Activated CD4-positive, CD25-positive, alpha-beta regulatory T cell treated with anti-CD3 and anti-CD28 coated beads, Interleukin-2, amount 50 U/mL, for 72 hours (primary cell): ENCODE measurements around the gene PHF2.
A peak's percentile ranks its signal among the peaks of the same experiment; 100 is the strongest.

Experiments used
- DNase-seq: peaks from one replicate; pipeline ENCODE4 v3.0.0; 2021

Gene PHF2

DNA sequence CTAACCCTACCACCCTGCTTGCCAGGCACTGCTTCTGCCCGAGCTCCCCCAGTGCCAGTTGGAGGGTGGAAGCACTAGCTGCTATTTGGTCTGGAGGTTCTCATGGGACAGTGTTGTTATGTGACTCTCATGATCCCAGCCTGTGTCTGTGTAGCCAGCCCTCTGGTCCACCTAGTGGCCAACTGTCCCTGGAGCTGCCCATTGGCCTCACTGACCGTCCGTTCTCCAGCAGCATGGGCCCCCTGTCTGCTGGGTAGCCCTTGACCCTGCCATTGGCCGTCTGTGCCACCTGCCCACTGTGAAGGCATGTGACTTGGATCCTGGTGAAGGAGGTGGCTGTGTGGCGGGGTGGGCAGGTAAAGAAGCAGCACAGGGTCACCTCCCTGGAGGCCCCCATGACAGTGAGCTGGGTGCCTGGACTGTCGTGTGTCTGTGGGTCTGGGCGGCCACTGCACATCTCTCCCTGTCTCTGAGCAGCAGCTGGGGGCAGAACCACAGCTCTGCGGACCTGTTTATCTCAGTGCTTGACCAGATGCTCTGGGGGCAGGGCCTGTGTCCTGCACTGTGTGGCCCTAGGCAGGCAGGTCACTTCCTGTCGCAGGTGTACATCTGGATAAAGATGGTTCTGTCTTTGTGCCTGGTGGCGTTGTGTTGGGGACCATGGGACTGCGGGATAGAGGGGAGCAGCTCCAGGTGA, 11.4 kb downstream of the PHF2 start:
- DNase-seq, result no peak

DNA sequence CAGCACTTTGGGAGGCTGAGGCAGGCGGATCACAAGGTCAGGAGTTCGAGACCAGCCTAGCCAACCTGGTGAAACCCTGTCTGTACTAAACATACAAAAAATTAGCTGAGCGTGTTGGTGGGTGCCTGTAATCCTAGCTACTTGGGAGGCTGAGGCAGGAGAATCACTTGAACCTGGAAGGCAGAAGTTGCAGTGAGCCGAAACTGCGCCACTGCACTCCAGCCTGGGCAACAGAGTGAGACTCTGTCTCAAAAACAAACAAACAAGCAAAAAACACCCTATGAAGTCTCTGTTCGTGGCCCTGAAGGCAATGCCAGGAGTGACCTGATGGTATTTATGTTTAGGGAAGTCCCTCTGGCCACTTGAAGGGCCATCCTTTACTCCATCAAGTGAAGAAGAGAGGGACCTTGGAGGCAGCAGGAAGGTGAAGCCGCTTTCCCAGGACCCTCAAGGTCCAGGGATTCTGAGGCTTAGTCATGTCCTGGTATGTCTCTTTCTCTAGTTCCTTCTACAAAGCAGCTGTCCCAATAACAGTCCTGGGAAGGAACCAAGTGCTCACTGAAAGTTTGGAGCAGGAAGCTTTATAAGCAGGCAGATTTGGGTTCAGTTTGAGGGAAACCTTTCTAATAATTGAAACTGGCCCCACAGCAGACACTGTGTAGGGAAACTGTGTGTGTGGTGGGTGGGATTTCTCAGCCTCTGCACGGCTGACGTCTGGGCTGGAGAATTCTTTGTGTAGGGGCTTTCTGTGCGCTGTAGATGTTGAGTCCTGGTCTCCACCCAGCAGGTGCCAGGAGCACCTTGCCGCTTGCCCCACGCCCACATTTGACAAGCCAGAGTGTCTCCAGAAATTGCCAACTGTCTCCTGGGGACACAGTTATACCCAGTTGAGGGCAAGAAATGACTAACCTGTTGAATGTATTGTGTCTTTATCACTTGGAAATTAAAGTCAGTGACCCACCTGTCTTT, 12.5 kb downstream of the PHF2 start:
- no peak for DNase-seq

DNA sequence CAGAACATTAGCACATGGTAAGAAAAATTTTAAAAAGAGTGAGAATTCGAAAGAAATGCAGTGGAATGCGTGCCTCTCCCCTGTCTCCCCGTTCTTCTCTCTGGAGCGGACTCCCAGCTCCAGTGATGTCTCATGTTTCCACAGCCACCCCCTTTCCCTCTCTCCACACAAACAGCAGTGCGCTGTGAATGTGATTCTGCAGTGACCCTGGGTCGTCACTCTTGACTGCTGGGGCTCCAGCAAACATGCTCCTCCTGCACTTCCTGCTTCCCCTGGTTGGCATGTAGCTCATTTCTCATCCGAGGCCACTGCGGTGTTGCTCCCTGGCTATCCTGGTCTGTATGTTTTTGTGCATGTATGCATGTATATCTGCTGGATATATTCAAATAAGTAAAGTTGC, 13.3 kb downstream of the PHF2 start:
- DNase-seq, result no peak

DNA sequence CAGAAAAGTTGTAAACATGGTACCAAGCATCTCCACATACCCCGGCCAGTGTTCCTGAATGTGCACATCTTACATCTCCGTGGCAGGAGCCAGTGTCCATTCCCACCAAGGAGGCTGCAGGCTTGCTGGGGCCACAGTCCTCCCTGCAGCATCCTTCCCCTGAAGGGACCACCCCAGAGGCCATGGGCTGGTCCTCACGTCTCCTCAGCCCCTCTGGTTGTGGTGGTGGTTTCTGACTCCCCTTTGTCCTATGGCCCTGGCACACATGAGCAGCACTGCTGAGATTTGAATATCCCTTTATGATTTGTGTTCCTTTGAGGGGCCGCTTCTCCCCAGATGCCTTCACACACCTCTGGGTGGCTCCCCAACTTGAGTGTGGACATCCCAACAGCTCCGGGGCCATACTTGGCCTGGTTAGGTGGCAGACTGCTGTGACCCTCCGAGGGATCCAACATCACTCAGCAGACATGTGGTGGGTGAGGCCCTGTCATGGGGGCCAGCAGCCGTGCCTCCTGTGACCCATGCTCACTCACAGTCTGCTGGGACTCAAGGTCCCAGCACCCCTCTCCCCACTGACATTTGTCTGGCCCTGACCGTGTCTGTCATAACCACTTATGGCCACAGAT, 14.3 kb downstream of the PHF2 start:
- DNase-seq, result no peak

DNA sequence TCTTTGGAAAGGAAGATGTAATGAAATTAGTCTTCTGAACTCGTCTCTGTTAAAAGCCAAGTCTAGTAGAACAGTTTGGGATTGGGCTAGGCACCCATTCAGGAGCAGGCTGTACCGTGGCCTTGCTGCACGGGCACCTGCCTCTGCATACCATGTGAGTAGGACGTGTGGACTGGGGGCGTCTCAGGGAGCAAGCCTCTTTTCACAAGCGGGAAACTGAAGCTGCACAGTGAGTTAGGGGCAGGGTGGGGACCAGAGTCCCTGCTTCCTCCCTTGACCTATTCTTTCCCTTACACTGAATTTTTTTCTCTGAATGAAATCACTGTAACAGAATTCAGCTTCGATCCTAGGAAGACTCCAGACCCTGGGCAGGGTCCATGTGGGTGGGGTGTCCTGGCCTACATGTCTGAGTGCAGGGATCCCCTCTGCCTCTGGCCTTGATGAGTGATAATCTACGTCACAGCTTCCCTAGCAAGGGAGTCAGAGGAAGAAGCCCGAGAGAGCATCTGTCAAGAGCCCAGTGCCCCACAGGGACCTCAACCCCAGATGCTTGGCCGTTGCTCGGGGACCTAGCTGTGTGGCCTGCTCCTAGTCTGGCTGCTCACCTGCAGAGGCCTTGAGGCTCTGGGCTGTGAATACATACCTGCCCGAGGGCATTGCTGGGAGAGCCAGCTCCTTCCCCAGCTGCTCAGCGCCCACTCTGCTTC, 15.1 kb downstream of the PHF2 start:
- no peak for DNase-seq

DNA sequence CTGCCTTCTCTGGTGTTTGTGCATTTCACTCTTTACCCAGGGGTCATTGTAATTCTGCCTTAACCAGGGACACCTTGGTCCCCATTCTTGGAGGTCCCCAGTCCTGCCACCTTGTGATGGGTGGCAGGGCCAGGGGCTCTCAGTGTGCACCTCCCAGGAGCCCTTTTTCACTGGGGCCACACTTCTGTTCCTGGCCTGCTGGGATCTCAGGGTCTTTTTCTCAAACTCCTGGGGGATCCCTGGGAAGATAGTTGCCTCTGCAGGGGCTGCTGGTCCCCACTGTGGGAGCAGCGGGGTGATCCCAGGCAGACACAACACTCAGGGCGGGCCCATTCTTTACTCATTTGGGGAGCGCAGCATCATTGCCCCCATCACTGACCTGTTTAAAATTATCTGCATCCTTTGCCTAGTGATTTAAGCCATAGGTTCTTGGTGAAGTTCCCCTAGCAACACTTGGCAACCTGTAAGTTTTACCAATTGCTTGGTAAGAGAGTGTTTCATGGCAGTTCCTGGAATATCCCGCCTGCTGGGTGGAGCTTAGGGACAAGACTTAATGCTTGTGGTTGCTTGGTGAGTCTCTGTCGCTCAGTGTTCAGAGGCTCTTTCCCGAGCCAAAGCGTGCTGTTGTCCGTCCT, 15.7 kb downstream of the PHF2 start:
- DNase-seq, result no peak

DNA sequence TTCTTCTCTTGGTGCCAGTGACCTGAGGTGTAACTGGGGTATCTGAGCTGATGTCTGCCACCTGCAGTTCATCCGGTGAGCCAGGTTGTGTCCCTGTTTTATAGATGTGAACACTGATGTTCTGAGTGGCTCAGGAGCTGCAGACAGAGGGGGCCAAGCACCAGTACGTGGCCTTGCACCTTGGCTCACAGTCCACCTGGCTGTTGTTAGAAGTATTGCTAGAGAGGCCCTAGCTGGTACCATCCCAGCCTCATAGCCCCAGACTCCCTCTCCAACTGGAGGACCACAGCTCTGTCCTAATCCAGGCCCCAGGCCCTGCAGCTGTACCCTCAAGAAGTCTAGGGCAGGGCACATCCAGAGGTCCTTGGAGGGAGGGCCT, 16.2 kb downstream of the PHF2 start:
- DNase-seq, result no peak

DNA sequence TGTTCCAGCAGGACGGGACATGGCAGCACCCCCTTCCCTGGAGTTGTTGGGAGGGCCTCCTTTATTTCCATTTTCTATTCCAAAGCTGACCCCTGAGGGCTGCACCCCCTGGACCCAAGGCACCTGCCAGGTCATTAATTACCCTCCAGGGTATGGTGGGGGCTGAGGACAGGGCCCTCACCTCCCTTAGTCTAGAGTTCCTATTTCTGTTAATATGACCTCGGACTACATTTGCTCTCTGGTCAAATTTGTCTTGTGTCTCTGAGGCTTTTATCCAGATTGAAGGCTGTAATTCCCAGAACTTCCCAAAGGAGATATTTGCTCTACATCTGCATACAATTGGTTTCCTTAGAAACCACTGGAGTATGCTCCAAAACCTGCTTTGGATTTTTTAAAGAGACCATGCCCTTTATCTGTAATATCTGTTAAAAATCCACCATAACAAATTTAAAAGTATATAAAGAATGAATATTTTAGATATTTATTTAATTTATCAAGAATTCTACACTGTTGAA, 16.8 kb downstream of the PHF2 start:
- no peak for DNase-seq

DNA sequence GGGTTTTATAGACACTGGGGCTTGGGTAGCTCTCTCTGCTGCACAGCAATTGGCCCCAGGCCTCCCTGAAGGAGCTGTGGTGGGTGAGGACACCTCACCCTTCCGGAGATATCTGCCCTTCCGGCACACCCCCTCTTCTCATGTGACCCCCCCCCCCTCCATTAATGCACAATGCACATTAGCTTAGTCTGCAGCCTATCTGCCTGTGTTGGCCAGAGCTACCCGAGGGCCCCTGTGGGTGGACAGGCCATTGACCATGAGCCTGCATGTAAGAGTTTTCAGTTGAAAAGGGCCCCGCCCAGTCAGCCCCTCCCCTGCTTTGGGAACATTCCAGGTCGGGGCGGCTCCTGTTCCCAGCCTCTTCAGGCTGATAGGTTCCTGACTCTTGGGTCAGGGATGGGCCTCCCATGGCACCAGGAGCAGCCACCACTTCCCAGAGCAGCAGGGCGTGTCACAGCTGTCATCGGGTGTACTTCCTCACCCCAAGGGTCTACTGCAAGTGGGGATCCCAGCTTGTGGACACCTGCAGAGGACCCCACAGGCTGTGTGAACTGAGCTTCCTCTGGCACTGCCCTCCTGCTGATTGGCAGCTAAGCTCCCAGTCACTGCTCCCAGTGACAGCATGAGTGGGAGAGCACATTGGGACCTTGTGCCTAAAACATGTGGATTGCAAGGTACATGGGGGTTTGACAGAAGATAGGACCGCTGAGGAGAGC, 17.8 kb downstream of the PHF2 start:
- peak; percentile 24 for DNase-seq

DNA sequence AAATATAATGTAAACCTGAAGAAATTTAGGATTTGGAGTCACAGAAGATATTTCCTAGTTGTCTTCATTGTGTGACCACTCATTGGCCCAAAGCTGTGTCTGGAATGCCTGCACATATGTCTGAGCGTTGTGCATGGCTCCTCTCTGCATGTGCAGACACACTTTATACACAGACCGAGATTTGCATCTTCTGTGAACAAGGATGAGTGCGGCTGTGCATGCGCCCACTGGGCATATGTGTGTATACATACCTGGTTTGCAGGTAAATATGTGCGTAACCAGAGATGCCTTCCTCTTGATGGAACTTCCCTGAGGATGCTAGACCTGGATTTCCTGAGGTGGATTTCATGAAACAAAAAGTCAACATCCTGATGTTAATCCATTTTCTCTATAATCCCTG, 19.1 kb downstream of the PHF2 start:
- DNase-seq, result peak; percentile 7

DNA sequence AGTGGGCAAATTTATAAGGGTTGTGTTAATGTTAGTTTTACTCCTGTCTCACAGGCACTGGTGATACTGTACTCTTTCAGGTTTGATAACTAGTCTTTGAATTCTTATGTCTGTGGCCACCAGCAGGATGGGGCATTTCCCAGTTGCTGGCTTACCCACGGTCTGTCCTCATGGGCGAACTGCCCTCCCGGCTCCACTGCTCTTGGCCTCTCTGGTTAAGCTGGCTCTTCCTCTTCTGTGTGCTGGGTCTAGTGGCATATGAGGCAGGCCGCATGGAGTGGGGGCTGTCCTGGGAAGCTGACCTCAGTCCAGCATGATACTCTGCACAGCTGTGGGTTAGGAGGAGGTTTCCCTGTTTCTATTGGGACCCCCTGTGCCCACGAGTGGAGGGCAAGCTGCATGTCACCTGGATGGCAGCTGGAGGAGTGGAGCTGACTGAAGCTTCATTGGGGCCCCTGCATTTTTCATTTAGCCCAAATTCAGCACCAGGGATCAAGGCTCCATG, 19.5 kb downstream of the PHF2 start:
- peak; percentile 12 for DNase-seq

DNA sequence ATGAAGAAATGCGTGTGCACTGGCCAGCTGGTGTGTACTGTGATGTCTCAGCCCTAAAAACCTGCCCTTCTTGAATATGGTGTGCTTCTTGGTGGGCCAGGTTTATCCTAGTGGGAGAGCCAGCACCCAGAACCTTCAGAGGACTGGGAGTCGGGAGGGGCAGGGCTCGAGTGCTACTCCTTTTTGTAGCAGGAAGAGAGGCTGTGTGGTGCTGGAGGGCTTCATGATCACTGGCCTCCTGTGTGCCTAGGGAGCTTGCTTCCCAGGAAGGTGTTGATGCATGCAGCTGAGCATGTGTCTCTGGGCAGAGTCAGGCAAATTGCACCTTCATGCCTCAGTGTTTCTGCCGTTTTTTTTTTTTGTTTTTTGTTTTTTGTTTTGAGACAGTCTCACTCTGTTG, 20.0 kb downstream of the PHF2 start:
- DNase-seq, result peak; percentile 18

DNA sequence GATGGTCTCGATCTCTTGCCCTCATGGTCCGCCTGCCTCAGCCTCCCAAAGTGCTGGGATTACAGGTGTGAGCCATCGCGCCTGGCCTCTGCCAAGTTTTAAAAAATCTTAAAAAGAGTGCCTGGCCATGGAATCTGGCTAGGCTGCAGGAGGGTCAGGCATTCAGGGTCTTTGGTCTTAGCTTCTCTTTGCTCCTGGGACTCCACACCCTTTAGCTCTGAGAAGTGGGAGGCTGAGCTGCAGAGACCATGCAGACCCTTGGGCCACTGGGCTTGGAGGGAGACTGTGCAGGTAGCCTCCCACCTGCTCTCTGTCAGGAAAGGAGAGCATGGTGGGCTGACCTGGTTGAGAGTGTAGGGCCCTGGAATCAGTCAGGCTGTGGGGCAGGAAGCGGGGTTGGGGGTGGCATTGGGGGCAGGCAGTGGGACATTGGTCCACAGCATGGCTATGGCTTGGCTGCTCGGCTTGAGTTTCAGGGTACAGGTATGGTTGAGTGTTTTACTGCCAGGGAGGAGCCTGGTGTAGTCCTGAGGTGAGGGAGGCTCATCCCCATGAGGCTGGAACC, 20.8 kb downstream of the PHF2 start:
- DNase-seq, result peak; percentile 14

DNA sequence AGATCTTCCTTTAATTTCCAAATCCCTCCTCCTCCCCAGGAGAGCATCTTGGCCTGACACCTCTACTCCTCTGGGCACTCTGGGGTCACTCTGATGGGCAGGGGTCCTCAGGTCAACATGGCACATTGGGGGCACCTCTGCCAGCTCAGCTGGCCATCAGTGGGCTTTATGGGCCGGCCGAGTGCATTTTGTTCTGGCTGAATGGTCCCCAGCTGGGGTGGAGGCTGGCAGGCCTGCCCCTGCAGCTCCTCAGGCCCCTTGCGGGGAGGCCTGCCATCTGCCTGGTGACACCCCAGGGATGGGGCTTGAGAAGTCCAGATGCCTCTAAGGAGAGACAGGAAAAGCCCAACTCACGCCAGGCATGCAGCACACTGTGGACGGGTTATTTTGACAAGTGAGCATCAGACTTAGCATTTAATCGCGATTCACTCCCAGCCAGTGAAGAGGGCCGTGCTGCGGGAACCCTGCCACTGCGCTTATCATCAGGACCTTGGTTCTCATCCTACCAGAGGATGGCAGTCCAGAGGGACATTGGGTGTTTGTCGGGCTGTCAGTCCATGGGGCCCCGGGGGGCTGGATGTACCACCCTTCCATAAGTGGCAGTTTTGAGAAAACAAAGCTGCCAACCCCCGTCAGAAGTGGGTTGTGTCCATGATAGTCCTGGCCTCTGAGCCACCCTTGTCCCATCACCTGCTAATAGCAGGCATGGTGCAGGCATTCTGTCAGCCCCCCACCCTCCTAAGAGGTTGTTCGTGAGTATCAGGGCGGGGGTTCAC, 21.7 kb downstream of the PHF2 start:
- peak; percentile 27 for DNase-seq

DNA sequence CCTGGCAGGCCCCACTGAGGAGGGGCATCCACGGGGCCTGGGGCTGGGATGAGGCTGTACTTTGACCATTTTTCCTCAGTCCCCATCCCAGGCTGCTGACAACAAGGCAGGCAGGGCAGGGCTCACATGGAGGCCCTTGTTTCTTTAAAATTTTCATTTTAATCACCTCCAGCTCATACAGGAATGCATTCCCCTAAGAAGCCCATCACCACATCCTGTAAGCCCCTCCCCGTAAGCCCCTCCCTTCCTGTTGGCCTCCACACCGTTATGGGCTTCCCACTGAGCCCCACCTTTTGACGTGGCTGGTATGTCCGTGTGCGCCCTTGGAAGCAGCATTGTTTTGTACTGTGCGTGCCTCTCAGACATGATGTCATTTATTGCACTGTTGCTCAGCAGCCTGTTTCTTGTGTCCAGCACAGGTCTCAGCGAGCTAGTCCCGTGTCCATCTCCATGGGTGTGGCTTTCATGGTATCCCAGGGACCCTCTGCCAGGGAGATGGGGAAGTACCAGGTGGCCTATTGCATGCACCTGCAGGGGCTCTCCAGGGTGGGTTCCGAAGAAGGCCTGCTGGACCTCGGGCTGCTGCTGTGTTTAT, 22.4 kb downstream of the PHF2 start:
- peak; percentile 24 for DNase-seq

DNA sequence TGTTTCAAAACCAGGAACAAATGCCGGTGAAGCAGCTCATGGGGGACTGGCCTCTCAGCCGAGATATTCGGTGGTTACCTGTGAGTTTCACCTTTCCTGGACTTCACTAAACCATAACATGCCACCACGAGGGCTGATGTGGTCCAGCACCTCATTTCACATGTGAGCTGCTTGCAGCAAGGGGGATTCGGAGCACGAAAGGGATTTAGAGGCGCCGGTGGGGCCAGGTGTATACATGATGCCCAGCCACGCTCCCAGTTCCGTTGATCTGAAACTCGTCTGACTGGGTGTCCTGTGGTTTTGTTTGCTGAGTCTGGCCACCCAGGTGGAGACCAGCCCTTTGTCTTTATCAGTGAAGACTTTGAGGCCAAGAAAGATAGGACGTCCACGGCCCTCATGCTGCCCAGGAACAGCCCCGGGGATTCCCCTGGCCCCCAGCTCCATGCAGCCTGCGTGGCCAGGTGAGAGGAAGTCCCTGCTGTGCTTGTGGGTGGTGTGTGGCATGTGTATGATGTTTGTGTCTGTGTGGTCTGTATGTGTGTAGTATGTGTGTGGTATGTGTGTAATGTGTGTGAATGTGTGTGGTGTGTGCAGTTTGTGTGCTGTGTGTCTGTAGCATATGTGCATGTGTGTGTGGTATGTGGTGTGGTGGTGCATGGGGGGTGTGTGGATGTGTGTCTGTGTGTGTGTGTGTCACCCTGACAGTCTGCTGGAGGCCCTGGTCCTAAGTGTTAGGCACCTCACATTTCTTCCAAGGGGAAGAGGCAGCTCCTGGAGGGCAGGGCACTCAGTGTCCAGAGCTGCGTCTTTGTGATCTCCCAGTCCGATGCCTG, 23.4 kb downstream of the PHF2 start:
- DNase-seq, result peak; percentile 28

DNA sequence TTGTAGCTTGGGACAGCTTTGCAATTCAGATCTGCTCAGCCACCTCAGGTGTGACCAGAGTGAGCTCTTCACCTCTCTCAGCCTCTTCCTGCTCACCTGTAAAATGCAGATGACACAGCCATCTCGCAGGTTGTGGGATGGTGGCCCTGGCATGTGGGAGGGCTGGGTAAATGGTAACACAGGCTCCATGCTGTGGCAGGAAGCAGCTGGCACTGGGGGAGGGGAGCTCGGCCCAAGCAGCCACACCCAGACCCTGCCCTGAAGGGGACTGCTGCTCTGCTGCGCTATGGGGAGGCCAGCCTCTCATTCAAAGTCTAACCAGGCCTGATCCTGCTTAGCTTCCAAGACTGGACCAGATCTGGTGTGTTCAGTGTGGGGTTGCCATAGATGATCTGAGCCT, 24.1 kb downstream of the PHF2 start:
- DNase-seq, result peak; percentile 28

DNA sequence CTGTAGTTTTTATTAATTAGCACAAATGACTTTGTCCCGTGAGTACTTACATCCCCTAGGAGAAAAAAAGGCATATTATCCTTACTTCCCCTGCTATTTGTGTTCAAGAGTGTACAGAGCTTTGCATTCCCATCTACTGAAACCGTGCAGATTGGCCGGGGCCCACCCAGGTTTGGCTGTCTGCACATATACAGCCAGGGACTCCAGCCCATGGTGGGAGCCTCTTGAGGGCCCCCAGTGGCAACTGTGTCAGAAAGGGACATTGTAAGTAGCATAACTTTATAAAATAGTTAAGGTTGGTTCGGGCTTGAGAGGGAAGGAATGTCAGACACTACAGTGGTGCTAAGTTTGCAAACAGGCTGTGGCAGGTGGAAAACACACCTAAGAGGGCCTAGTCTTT, 24.7 kb downstream of the PHF2 start:
- peak; percentile 13 for DNase-seq

DNA sequence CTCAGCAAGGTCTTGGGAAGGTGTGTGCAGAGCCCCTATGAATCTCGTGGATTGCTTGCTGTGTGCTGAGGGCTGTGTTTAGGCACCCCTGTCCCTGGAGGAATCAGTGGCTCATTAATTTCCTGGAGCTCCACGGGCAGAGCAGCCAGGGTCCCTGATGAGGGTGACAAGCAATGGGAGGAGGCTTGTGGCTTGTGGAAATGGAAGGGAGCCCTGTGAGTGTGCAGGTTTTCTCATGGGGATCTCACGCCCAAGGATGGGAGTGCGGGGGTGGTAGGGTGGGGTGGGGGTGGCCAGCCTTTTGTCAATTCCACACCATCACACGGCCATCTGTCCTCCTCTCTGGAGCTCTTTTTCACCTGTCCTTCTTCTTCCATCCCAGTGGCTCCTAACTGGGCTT, 25.3 kb downstream of the PHF2 start:
- DNase-seq, result no peak
